G401.6 (cell line): Measurements from ENCODE around the gene ABHD2.
A peak's percentile ranks its signal among the peaks of the same experiment; 100 is the strongest.
"Not testable (repeated sequence)": the region's sequence is repeated elsewhere in the genome, so short reads cannot be mapped to it uniquely, and the experiment has no call there.

Source experiments
- FAIRE-seq: peaks from 2 replicates; lab custom pipeline; 2012; peaks lifted over from hg19 to GRCh38; lab: Jason Lieb, UNC

The ABHD2 gene

GRCh38 chr15:89087830-89088604 lies at the start of gene ABHD2:
ABHD2 (plus strand) TSS chr15:89088456; CDS start chr15:89116328, 27,872 bp downstream.
- FAIRE-seq, result peak; percentile 99

GRCh38 chr15:89039142-89039541 lies 49.1 kb upstream of the ABHD2 start:
- no peak for FAIRE-seq

DNA sequence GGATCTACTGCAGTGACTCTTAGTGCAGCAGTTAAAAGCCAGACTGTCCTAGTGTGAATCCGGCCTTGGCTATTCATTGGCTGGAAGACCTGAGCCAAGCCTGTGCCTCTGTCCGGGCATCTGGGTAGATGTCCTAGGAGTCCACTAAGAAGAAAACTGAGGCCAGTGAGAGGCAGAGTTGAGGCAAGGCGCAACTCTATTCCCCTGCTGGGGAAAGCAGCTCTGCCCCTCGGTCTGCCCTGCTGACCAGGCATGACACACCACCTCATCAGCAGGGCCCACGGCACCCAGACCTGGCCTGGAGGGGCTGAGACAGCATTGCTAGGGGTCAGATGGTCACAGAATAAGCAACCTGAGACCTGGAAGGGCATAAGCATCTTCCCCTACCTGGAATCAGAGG lies 46.7 kb upstream of the ABHD2 start:
- FAIRE-seq, result no peak

GRCh38 chr15:89042387-89042786 lies 45.9 kb upstream of the ABHD2 start:
- FAIRE-seq, result no peak

- FAIRE-seq, result no peak
These were observed 44.9 kb upstream of the ABHD2 start for GRCh38 chr15:89043031-89044002.

DNA sequence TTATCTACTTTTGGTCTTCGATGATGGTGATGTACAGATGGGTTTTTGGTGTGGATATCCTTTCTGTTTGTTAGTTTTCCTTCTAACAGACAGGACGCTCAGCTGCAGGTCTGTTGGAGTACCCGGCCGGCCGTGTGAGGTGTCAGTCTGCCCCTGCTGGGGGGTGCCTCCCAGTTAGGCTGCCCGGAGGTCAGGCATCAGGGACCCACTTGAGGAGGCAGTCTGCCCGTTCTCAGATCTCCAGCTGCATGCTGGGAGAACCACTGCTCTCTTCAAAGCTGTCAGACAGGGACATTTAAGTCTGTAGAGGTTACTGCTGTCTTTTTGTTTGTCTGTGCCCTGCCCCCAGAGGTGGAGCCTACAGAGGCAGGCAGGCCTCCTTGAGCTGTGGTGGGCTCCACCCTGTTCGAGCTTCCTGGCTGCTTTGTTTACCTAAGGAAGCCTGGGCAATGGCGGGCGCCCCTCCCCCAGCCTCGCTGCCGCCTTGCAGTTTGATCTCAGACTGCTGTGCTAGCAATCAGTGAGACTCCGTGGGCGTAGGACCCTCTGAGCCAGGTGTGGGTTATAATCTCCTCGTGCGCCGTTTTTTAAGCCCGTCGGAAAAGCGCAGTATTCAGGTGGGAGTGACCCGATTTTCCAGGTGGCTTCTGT lies 39.1 kb upstream of the ABHD2 start:
- not testable (repeated sequence) for FAIRE-seq

GRCh38 chr15:89051875-89052274 lies 36.4 kb upstream of the ABHD2 start:
- FAIRE-seq, result no peak

DNA sequence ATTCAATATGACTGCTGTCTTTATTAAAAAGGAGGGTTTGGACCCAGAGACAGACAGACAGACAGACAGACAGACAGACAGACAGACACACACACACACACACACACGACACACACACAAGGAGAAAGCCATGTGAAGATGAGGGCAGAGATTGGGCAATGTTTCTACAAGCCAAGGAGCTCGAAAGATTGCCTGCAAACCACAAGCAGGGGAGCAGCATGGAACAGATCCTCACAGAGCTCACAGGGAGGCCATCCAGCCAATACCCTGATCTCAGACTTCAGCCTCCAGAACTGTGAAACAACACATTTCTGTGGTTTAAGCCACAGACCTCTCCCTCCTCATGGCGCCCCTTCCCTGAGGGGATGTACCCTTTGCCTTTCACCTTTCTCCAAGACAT lies 35.8 kb upstream of the ABHD2 start:
- FAIRE-seq, result no peak

DNA sequence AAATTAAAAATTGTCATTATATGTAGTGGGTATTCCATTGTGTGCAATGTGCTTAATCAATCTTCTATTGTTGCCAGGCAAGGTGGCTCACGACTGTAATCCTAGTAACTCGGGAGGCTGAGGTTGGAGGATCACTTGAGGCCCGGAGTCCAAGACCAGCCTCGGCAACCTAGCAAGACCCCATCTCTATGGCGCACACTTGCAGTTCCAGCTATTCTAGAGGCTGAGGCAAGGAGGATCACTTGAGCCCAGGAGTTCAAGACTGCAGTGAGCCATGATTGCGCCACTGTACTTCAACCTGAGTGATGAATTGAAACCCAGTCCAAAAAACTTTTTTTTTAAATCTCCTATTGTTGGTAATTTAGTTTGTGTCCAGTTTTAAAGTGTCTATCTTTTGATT lies 33.4 kb upstream of the ABHD2 start:
- no peak for FAIRE-seq

- peak; percentile 41 for FAIRE-seq
These were observed 30.6 kb upstream of the ABHD2 start for GRCh38 chr15:89057506-89058133.

DNA sequence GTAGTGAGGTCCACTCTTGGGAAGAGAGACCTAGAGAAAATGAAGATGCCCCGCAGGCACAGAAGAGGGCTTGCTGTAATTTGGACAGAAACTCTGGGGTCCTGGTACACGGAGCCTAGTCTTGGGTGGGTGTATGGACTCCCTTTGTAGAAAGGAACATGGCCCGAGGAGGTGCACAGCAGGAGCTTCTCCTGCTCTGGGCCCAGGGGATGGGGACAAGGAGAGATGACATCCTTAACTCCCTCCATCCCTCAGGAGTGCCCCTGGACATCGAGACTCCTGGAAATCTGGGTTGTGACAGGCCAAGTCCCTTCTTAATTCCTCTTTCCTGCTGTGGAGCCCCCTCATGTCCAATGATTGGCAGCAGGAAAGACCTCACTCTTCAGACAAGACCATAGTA lies 29.9 kb upstream of the ABHD2 start:
- FAIRE-seq, result no peak

- FAIRE-seq, result no peak
These were observed 29.3 kb upstream of the ABHD2 start for GRCh38 chr15:89058876-89059405.

DNA sequence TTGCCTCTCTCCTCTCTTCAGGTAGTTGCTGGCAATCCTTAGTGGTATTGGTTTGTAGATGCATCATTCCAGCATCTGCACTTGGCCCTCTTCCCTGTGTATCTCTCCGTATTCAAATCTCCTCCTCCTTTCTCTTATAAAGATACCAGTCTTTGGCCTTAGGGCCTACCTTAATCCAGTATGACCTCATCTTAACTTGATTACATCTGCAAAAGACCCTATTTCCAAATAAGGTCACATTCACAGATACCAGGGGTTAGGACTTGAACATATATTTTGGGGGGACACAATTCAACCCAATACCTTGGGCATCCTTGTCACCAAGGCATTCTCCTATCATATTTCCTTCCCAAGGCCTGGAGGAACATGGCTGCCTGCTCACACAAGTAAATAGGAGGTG lies 22.0 kb upstream of the ABHD2 start:
- FAIRE-seq, result no peak

- no peak for FAIRE-seq
These were observed 20.5 kb upstream of the ABHD2 start for GRCh38 chr15:89067751-89068150.

- no peak for FAIRE-seq
These were observed 19.9 kb upstream of the ABHD2 start for GRCh38 chr15:89068325-89068784.

DNA sequence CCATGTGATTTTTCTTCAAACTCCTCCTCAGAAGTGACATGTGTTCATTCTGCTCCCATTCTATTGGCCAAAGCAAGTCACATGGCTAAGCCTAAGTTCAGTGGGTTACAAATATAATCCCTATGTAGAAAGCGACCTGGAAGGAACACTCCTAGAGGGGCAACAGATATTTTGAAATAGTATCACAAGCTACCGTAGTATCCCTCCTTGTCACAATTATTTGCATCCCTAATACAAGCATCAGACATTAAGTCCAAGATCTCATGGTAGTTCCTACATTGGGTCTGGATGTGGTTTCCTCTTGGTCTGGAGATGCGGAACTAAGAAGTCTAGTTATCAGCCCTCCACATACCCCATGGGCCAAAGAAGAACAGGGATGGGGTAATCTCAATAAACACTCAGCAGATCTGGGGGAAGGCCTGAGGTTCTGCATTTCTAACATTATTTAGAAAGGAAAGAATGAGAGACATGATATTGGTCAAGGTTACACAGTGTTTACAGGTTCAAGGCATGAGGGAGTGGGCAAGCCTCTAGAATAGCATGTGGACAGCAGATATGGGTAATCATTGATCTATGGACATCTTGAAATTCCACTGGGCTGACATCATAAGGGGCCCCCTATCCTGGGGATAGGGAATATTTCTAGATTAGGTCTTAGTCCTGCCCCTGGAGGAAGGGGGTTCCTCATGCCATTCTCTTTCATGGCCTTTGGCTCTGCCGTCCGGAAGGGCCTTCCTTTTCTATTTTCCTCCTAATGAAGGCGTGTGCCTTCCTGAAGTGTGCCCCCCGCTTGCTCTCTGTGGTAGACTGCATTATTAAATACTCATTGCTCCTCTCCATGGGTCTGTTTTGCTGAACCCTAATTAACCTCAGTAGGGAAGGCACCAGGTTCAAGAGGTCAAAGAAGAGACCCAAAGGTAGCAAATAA lies 17.8 kb upstream of the ABHD2 start:
- FAIRE-seq, result no peak

- no peak for FAIRE-seq
These were observed 16.8 kb upstream of the ABHD2 start for GRCh38 chr15:89071471-89071870.

DNA sequence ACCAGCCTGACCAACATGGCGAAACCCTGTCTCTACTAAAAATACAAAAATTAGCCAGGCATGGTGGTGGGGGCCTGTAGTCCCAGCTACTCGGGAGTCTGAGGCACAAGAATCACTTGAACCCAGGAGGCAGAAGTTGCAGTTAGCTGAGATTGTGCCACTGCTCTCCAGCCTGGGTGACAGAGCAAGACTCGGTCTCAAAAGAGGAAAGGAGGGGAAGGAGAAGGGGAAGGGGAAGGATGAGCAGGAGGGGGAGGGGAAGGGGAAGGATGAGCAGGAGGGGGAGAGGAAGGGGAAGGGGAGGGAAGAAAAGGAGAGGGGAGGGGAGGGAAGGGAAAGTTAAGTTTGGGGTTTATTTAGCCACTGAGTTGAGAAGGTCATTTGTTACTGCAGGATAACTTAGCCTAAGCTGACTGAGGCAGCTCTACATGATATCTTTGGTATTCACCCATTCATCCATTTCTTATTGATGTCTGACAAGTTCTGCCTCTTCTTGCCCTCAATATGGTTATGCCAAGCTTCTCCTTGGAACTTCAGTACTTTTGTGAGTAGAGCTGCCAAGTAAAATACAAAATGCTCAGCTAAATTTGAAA lies 15.9 kb upstream of the ABHD2 start:
- FAIRE-seq, result no peak

GRCh38 chr15:89074402-89075012 lies 13.7 kb upstream of the ABHD2 start:
- FAIRE-seq, result no peak

DNA sequence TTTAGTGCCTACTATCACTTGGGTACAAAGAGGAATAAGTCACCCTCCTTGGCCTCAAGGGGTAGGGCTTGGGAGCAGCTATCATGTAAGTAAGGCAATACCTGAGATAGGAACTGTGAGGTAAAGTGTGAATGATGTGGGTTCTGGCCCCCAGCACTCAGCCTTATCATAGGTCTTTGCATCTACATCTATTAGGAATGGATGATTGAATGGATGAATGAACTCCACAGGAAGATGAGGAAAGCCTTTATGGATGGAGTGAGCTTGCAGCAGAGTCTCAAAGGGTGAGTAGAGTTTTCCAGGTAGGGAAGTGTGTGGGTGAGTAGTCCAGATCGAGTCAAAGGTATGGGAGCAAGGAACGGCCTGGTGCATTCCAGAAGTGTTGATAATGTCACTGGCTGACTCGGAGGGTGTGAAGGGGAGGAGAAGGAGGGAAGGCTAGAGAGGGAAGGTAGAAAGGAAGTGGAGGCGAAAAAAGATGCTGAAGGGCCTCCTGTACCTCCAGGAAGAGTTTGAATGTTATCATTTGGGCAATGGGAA lies 13.1 kb upstream of the ABHD2 start:
- no peak for FAIRE-seq
